ENCODE data around the gene LOX.

Gene LOX

DNA sequence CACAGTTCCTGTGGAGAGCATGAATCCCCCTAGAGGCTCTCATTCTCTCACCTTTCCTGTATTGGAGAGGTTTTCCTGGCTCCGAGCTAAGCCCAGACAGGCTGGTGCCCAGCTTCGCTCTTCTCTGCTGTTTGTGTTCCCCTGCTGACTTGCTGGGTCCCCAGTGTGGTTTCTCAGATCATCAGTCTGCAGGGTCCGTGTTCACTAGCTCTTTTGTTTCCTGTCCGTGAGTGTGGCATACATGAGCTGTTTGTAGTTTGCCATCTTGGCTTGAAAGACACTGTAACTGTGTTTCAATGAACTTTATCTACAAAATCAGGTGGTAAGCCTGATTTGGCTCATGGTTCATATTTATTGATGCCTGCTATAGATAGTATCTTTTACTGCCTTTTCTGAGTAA is 23.8 kb downstream of the LOX start:
- no peak for DNase-seq (ENCODE audit: low read depth in 2 of 2, low spot score in 1 of 2)

DNA sequence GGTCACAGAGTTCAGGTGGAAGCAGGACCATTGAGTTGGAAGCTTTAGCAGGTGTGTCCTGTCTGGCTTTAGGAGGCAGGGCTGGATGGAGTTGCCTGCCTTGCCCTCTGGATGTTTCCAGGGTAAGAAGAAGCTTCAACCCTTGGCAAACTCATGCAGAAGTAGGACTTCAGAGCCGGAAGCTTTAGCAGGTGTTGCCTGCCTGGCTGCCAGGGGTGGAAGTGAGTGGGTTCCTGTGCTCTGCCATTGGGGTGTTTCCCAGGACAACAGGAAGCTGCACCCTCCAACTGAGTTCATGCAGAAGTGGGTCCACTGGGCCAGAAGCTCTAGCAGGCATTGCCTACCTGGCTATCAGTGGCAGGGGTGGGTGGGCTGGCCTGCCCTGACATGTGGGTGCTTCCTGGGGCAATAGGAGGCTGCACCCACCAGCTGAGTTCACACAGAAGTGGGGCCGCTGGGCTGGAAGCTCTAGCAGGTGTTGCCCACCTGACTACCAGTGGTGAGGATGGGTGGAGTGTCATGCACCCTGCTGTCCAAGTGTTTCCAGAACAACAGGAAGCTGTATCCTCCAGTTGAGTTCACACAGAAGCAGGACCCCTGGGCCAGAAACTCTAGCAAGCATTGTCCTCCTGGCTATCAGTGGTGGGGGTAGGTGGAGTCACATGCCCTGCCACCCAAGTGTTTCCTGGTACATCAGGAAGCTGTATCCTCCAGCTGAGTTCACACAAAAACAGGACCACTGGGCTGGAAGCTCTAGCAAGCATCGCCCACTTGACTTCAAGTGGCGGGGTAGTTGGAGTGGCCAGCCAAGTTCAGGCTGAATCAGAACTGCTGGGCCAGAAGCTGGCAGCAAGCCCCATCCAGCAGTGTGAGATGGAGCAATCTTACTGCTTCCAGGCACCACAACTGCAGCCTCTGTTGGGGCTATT is 24.6 kb downstream of the LOX start:
- DNase-seq (ENCODE audit: low read depth in 2 of 2, low spot score in 1 of 2), result no peak

DNA sequence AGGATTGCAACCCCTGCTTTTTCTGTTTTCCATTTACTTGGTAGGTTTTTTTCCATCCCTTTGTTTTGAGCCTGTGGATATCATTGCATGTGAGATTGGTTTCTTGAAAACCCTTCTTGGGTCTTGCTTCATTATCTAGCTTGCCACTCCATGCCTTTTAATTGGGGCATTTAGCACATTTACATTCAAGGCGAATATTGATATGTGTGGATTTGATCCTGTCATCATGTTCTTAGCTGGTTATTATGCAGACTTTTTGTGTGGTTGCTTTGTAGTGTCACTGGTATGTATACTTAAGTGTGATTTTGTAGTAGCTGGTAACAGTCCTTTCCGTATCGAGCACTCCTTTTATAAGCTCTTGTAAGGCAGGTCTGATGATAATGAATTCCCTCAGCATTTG is 26.5 kb downstream of the LOX start:
- DNase-seq (ENCODE audit: low read depth in 2 of 2, low spot score in 1 of 2), result no peak

DNA sequence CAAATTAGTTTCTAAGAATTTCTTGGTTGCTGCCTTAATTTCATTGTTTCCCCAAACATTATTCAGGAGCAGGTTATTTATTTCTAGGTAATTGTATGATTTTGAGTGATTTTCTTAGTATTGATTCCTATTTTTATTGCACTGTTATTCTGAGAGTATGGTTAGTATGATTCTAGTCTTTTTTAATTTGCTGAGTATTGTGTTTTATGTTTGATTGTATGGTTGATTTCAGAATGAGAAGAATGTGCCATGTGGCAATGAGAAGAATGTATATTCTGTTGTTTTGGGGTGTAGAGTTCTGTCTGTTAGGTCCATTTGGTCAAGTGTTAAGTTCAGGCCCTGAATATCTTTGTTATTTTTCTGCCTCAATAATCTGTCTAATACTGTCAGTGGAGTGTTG is 27.1 kb downstream of the LOX start:
- no peak for DNase-seq (ENCODE audit: low read depth in 2 of 2, low spot score in 1 of 2)

DNA sequence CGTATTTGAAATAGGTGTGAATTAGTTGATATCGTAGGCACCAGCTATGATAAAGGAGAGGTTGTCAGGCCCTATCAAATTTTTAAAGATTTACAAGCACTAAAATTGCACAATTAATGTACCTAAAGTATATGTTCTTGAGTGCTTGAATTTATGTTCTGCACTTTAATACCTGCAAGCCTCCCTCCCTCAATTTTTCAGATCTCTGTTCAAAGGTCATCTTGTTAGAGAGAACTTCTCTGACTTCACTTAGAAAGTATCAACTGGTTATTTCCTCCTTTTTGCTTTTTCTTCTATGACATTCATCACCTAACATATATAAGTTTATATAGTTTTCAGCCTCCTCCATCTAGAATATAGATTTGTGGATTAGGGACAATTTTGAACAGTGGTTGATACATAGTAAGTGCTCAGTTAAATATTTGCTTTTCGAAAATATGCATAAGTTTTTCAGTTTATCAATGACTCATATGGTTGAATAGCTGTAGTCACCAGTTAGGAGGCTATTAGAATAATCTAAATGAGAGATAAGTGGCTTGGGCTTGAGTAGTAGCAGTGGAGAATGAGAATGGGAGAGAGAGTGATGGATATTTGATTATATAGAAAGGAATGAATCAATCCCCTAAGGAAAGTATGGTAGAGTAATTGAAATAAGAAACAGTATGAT is 37.3 kb downstream of the LOX start:
- DNase-seq (ENCODE audit: low read depth in 2 of 2, low spot score in 1 of 2), result no peak

DNA sequence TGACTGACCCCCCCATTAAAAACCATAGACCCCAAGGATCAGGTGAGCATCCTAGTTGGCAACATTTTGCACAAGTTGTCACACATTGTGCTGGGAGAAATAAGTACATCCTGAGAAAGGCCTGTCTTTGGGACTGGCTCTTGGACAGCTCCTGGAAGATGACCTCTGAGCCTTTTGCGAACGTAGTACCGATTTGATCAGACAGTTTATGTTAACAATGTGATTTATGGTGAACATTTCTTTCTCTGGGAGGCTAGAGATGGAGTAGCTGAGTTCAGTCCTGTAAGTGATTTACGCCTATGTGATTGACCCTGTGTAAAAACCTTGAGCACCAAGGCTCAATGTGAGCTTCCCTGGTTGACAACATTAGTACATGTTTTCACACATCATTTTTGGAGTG is 41.7 kb downstream of the LOX start:
- DNase-seq (ENCODE audit: low read depth in 2 of 2, low spot score in 1 of 2), result no peak

DNA sequence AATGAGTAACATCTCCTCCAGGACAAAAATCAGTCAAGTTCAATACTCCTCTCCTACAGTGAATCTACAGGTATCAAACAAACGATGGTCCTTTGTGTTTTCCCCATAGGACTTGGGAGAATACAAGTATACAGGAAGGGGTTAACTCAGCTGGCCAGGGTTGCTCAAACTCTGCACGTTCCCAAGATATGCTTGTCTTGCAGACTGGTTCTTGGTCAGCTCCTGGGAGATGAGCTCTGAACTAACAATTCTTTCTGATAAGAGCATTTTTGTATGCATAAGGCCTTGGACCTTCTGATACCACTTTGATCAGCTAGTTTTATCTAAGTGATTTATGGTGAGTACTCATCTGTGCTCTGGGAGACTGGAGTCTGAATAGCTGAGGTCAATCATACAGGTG is 42.1 kb downstream of the LOX start:
- DNase-seq (ENCODE audit: low read depth in 2 of 2, low spot score in 1 of 2), result no peak

DNA sequence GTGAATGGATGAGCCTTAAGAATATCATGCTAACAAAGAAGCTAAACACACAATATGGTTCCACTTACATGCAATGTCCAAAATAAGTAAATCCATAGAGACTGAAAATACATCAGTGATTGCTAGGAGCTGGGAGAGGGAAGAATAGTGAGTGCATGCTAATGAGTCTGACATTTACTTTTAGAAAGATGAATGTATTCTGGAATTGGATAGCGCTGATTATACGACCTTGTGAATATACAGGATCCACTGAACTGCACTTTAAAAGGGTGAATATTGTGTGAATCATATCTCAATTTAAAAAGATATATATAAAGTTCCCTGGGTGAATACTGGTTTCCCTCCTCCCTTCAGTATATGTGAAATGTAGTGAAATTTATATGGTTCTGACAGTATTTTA is 46.2 kb downstream of the LOX start:
- no peak for DNase-seq (ENCODE audit: low read depth in 2 of 2, low spot score in 1 of 2)

DNA sequence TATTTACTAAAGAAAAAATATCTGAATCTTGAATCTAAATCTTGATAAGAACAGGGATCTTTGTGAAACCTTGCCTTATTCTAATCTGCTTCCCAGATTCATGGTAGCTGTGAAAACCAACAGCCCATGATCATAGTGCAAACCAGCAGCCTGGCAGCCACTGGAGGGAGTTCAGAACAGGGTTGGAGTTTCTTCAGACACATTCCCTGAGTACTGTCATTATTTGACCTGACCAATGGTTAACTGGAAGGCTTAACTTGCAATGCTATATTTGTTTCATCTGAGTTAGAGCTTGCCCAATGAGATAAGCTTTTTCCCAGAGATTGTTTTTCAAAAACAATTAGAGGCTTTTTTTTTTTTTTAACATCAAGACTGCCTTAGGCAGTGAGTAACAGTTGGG is 47.8 kb downstream of the LOX start:
- no peak for DNase-seq (ENCODE audit: low read depth in 2 of 2, low spot score in 1 of 2)

DNA sequence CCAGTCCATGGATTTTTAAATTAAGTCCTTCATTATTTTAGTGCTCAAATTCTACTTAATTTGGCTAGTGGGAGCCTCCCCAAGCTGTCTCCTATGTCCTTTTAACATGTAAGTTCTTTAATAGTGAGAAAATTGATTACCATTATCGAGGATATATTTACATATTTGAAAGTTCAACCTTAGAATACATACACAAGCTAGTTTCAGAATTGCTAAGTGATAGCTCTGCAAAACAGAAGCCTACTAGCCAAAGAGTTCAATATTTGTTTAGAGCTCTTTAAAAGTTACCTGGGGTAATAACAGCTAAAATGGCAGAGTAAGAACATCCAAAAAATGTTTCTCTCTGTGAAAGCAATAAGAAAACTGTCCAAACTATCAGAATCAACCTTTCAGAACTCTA is 48.2 kb downstream of the LOX start:
- no peak for DNase-seq (ENCODE audit: low read depth in 2 of 2, low spot score in 1 of 2)

DNA sequence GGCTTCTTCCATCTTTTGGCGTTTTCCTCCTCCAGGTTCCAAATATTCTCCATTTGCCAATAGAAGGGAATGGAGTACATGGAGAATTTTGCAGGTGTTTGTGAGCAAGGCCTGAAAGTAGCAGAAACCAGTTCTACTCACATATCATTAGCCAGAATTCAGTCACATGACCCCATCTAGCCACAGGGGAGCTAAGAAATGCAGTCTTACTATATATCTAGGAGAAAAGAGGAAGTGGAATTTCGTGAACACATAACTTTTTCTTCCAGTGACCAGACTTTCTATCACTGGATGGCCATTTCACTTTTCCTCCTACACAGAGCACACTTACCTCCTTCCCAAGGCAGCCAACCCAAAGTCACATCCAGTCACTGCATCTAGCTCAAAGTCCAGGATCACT is 55.1 kb downstream of the LOX start:
- no peak for DNase-seq (ENCODE audit: low read depth in 2 of 2, low spot score in 1 of 2)

DNA sequence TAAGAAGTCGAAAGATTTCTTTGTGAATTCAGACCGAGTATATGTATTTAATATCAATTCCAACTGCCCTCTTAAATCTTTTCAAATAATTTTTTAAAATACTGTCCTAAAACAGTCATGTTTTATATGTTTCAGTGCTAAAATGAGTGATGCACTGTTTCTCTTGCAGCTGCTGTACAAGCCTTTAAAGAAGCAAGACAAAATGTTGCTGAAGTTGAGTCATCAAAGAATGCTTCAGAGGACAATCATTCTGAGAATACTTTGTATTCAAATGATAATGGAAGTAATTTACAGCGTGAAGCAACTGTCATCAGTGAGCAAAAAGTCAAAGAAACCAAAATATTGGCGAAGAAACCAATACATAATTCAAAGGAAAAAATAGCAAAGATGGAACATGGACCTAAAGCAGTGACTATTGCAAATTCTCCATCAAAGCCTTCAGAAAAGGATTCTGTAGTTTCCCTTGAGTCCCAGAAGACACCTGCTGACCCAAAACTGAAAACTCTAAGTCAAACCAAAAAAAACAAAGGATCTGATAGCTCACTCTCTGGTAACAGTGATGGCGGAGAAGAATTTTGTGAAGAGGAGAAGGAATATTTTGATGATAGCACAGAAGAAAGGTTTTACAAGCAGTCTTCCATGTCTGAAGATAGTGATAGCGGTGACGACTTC is 58.0 kb downstream of the LOX start:
- DNase-seq (ENCODE audit: low read depth in 2 of 2, low spot score in 1 of 2), result no peak

DNA sequence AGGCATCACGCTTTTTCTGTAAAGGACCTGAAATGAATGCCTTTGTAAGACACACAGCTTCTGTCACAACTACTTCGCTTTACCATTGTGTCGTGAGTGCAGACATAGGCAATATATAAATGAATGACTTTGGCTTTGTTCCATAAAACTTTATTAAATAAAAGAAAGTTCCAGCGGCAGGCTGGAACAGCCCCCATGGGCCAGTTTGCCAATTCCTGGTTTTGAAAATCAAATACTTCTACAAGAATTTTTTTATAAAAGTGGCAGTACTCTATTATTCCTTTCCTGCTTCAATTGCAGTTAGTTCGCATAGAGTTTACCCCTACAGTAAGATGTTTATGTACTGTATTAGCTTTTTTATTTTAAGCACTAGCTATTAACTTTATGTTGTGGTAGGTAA is 62.6 kb downstream of the LOX start:
- DNase-seq (ENCODE audit: low read depth in 2 of 2, low spot score in 1 of 2), result no peak

DNA sequence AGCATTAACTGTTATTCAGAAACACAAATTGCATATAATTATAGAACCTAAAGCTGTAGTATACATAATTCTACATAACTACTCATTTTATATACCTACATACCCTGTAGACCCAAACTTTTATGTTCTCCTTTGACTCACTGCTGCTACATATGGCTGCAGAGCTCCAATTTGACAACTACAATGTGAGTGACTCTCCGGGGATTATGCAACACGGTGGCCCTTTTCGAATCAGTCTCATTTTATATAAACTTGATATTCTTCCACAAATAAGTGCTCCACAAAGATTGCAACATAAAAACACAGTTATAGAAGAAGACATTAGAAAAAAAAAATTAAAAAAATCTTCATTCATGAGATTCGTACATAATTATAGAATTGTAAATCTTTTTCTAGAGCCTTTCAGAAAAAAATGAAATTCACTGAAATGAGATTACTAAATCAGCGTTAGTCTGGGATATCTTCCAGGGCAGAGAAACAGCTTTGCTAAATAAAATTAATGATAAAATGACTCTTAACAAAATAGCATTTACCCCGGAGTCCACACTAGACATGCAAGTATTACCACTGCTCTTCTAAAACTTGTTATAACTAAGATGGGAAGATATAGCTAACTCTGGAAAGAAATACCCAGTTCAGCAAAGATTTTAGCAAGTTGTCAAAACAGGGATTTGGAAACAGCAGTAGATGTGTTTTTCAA is 63.7 kb downstream of the LOX start:
- DNase-seq (ENCODE audit: low read depth in 2 of 2, low spot score in 1 of 2), result no peak

All from stimulated activated CD8-positive, alpha-beta memory T cell treated with anti-CD3 and anti-CD28 coated beads, Interleukin-4, amount 100 ng/mL, for 1 hour (primary cell).